ENCODE data around the gene MAFB. TPM values are rescaled to one million over a fixed set of nuclear protein-coding genes. Genes with fewer than 3 reads are reported as not detected.
A peak's percentile ranks its signal among the peaks of the same experiment; 100 is the strongest.

The MAFB gene
- total and polyA plus RNA-seq, 7 donors: 5.4 to 43.3 (median 18.6) TPM

- Histone ChIP-seq H3K27me3 (peaks cover 0 to 29% (median 0%) of the 10 kb centered on the region in 3 donors), H3K4me3 (peak overlapping the region in 3 of 4 donors; percentile 8 to 72 (median 44)), H3K4me1 (peaks cover 0 to 22% (median 16%) of the 10 kb centered on the region in 4 donors), H3K27ac (peak overlapping the region; percentile 26 to 55 (median 33)), H3K36me3 (no peaks in the 10 kb centered on the region), H3K9me3 (no peaks in the 10 kb centered on the region)
- no peak for DNase-seq
- intact Hi-C loops (cut with DNase I): no loop called here
- TF ChIP-seq POLR2A (IDR thresholded peaks at IDR 0.05) (no peak), CTCF (IDR thresholded peaks at IDR 0.05) (no peak), POLR2AphosphoS5 (IDR thresholded peaks at IDR 0.05) (peak in 1 of 4 donors; percentile 16), EP300 (IDR thresholded peaks at IDR 0.05) (no peak)
- WGBS, 2 donors: 23% methylated on average over 30 of the region's 30 CpGs
Measured at GRCh38 chr20:40682104-40682981, 6.7 kb downstream of the MAFB start.

- Histone ChIP-seq H3K36me3 (no peaks in the 10 kb centered on the region), H3K27me3 (peaks cover 0 to 32% (median 0%) of the 10 kb centered on the region in 3 donors), H3K4me1 (peaks cover 0 to 15% (median 12%) of the 10 kb centered on the region in 4 donors), H3K27ac (no peak overlapping the region), H3K4me3 (no peak overlapping the region), H3K9me3 (no peaks in the 10 kb centered on the region)
- intact Hi-C loops (cut with DNase I): no loop called here
- WGBS, 2 donors: 74 to 89% methylated on average over 13 of the region's 13 CpGs
- TF ChIP-seq EP300 (IDR thresholded peaks at IDR 0.05): no peak
- DNase-seq: no peak
Measured at GRCh38 chr20:40681684-40682083, 7.4 kb downstream of the MAFB start.

GRCh38 chr20:40681165-40681564 lies 7.9 kb downstream of the MAFB start:
- Histone ChIP-seq H3K36me3 (no peaks in the 10 kb centered on the region), H3K27ac (no peak overlapping the region), H3K4me1 (peaks cover 0 to 13% (median 12%) of the 10 kb centered on the region in 4 donors), H3K4me3 (no peak overlapping the region), H3K27me3 (peaks cover 0 to 33% (median 0%) of the 10 kb centered on the region in 3 donors), H3K9me3 (no peaks in the 10 kb centered on the region)
- DNase-seq: no peak
- TF ChIP-seq POLR2A (IDR thresholded peaks at IDR 0.05): no peak
- TF ChIP-seq EP300 (IDR thresholded peaks at IDR 0.05): no peak
- no peak for TF ChIP-seq CTCF (IDR thresholded peaks at IDR 0.05)
- no peak for TF ChIP-seq POLR2AphosphoS5 (IDR thresholded peaks at IDR 0.05)
- intact Hi-C loops (cut with DNase I): no loop called here
- 81 to 84% methylated on average over 1 of the region's 1 CpG for WGBS, 2 donors

- Histone ChIP-seq H3K4me3 (no peak overlapping the region), H3K36me3 (no peaks in the 10 kb centered on the region), H3K4me1 (peaks cover 0 to 13% (median 12%) of the 10 kb centered on the region in 4 donors), H3K9me3 (no peaks in the 10 kb centered on the region), H3K27me3 (peaks cover 0 to 33% (median 0%) of the 10 kb centered on the region in 3 donors), H3K27ac (no peak overlapping the region)
- intact Hi-C loops (cut with DNase I): no loop called here
- TF ChIP-seq POLR2A (IDR thresholded peaks at IDR 0.05): no peak
- no peak for TF ChIP-seq CTCF (IDR thresholded peaks at IDR 0.05)
- DNase-seq: no peak
- 75 to 77% methylated on average over 2 of the region's 2 CpGs for WGBS, 2 donors
Measured at GRCh38 chr20:40680161-40680959, 8.7 kb downstream of the MAFB start.

- intact Hi-C loops (cut with DNase I): no loop called here
- peaks cover 0 to 42% (median 0%) of the 10 kb centered on the region in 3 donors for H3K27me3 ChIP-seq
- no peaks in the 10 kb centered on the region for H3K36me3 ChIP-seq
- H3K9me3 ChIP-seq: no peaks in the 10 kb centered on the region
- peaks cover 0 to 13% (median 12%) of the 10 kb centered on the region in 4 donors for H3K4me1 ChIP-seq
- no peak for DNase-seq
- H3K4me3 ChIP-seq: no peak overlapping the region
- no peak overlapping the region for H3K27ac ChIP-seq
- 73 to 83% methylated on average over 9 of the region's 9 CpGs for WGBS, 2 donors
- TF ChIP-seq CTCF (IDR thresholded peaks at IDR 0.05) (no peak), POLR2AphosphoS5 (IDR thresholded peaks at IDR 0.05) (no peak), EP300 (IDR thresholded peaks at IDR 0.05) (no peak), POLR2A (IDR thresholded peaks at IDR 0.05) (no peak)
Measured at GRCh38 chr20:40679184-40679583, 9.9 kb downstream of the MAFB start.
